HepG2 (cell line): Measurements from ENCODE around the gene FLT3LG. TPM values are rescaled to one million over a fixed set of nuclear protein-coding genes. Genes with fewer than 3 reads are reported as not detected.

Experiments used
- ATF6 ChIP-seq: sonication (generic); formaldehyde crosslinking; conservative IDR thresholded peaks from 2 replicates; pipeline ENCODE4 v1.4.0; 2020; ENCODE audit warnings: missing genetic modification reagents
- CHD2 ChIP-seq: IDR thresholded peaks from 2 replicates; pipeline ENCODE4 v1.6.1; 2011; ENCODE audit warnings: low read depth, low read length, improper control_type of control experiment
- KDM4B ChIP-seq: sonication (generic); formaldehyde crosslinking; IDR thresholded peaks from 2 replicates; pipeline ENCODE4 v1.4.0; 2020; ENCODE audit warnings: missing genetic modification reagents
- RAD21 ChIP-seq: fragments of 450-650 bp; formaldehyde crosslinking; IDR thresholded peaks from 2 replicates; pipeline ENCODE4 v1.5.0; 2020; ENCODE audit warnings: mild to moderate bottlenecking
- SIX1 ChIP-seq: sonication (generic); formaldehyde crosslinking; IDR thresholded peaks from 2 replicates; pipeline ENCODE4 v1.4.0; 2020; ENCODE audit warnings: missing genetic modification reagents, borderline replicate concordance
- SNAPC4 ChIP-seq: sonication (generic); formaldehyde crosslinking; IDR thresholded peaks from 2 replicates; pipeline ENCODE4 v1.4.0; 2020; ENCODE audit warnings: mild to moderate bottlenecking, missing genetic modification reagents
- SYNCRIP ChIP-seq: fragments of 200-400 bp; formaldehyde crosslinking; IDR thresholded peaks from 2 replicates; pipeline ENCODE4 v1.6.1; 2018; ENCODE audit warnings: mild to moderate bottlenecking, low read depth, low read length; ENCODE audit not compliant: insufficient read depth
- TBL1XR1 ChIP-seq: fragments of 150-350 bp; IDR thresholded peaks from 2 replicates; pipeline ENCODE4 v1.6.1; 2014; ENCODE audit warnings: borderline replicate concordance, low read length; ENCODE audit not compliant: partially characterized antibody
- ZBTB39 ChIP-seq: sonication (generic); formaldehyde crosslinking; IDR thresholded peaks from 2 replicates; pipeline ENCODE4 v1.5.0; 2020; ENCODE audit warnings: missing genetic modification reagents
- polyA plus RNA-seq, 8 experiments: library from polyadenylated mRNA; depleted of rRNA in 3 of 8; stranded (reverse) in 7 of 8; unstranded in 1 of 8; fragments of >200 nt; fragmentation: Illumina TruSeq in 4 of 8; extraction: Trizol in 4 of 8; gene quantifications; 2 replicates each; pipeline versions ENCODE4 v1.2.1 to v1.2.3, GENCODE V29; 2011 to 2016; ENCODE audit warnings: low read depth in 4 of 8, missing spikeins in 1 of 8, mixed read lengths in 1 of 8; ENCODE audit not compliant: insufficient read depth in 1 of 8
- total RNA-seq, 5 experiments: library from RNA; depleted of rRNA; stranded (reverse); fragments of >200 nt; fragmentation: Illumina TruSeq; extraction: Trizol; gene quantifications; 2 replicates each; pipeline ENCODE4 v1.2.3, GENCODE V29; 2016; ENCODE audit warnings: low read depth in 1 of 5
- TF ChIP-seq, protein P1 (sequence below): sonication (generic); formaldehyde crosslinking; IDR thresholded peaks from 2 replicates; pipeline ENCODE4 v1.4.0; 2020; ENCODE audit warnings: mild to moderate bottlenecking, missing genetic modification reagents

The FLT3LG gene
- total and polyA plus RNA-seq, 2 of the 13 experiments (the other 11 are each of a cell fraction or from before 2014, with no cell fraction given), result 1.5 to 2.6 TPM

DNA sequence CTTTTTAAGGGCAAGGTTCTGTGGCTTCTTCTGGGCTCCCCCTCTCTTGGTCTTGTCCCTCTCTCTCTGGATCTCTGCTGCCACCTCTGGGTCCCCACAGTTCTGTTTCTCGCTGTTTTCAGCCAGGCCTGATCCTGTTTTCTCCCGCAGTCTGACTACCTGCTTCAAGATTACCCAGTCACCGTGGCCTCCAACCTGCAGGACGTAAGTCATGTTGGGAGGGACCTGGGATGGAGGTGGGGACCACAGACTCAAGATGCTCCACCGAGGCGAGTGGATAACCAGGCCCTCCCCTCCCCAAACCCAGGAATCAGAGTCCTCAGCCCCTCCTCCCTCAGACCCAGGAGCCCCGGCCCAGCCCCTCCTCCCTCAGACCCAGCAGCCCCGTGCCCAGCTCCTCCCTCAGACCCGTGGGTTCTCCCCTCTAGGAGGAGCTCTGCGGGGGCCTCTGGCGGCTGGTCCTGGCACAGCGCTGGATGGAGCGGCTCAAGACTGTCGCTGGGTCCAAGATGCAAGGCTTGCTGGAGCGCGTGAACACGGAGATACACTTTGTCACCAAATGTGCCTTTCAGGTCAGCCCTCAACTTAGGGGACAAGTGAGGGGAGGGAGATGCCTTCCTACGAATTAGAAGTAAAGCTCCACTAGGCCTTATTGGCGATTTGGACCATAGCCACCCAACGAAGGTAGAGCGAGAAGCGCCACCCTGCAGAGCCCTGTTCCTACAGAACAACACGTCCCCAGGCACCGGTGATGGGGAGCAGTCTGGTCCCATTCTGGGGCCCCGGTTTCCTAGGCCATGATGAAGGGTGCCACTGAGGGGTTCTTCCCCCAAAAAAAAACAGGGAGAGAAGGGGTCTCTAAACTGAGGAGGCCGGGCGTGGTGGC lies 2.2 kb downstream of the FLT3LG start (continued):
- TF ChIP-seq SNAPC4 (CRISPR knock-in tag), result no peak
- TF ChIP-seq ZBTB39, result no peak
- no peak for TF ChIP-seq ATF6
- no peak for TF ChIP-seq SYNCRIP
- no peak for TF ChIP-seq CHD2
- TF ChIP-seq RAD21, result peak; percentile 36
- TF ChIP-seq KDM4B (CRISPR knock-in tag), result no peak
- no peak for TF ChIP-seq SIX1
- TF ChIP-seq, protein P1, sequence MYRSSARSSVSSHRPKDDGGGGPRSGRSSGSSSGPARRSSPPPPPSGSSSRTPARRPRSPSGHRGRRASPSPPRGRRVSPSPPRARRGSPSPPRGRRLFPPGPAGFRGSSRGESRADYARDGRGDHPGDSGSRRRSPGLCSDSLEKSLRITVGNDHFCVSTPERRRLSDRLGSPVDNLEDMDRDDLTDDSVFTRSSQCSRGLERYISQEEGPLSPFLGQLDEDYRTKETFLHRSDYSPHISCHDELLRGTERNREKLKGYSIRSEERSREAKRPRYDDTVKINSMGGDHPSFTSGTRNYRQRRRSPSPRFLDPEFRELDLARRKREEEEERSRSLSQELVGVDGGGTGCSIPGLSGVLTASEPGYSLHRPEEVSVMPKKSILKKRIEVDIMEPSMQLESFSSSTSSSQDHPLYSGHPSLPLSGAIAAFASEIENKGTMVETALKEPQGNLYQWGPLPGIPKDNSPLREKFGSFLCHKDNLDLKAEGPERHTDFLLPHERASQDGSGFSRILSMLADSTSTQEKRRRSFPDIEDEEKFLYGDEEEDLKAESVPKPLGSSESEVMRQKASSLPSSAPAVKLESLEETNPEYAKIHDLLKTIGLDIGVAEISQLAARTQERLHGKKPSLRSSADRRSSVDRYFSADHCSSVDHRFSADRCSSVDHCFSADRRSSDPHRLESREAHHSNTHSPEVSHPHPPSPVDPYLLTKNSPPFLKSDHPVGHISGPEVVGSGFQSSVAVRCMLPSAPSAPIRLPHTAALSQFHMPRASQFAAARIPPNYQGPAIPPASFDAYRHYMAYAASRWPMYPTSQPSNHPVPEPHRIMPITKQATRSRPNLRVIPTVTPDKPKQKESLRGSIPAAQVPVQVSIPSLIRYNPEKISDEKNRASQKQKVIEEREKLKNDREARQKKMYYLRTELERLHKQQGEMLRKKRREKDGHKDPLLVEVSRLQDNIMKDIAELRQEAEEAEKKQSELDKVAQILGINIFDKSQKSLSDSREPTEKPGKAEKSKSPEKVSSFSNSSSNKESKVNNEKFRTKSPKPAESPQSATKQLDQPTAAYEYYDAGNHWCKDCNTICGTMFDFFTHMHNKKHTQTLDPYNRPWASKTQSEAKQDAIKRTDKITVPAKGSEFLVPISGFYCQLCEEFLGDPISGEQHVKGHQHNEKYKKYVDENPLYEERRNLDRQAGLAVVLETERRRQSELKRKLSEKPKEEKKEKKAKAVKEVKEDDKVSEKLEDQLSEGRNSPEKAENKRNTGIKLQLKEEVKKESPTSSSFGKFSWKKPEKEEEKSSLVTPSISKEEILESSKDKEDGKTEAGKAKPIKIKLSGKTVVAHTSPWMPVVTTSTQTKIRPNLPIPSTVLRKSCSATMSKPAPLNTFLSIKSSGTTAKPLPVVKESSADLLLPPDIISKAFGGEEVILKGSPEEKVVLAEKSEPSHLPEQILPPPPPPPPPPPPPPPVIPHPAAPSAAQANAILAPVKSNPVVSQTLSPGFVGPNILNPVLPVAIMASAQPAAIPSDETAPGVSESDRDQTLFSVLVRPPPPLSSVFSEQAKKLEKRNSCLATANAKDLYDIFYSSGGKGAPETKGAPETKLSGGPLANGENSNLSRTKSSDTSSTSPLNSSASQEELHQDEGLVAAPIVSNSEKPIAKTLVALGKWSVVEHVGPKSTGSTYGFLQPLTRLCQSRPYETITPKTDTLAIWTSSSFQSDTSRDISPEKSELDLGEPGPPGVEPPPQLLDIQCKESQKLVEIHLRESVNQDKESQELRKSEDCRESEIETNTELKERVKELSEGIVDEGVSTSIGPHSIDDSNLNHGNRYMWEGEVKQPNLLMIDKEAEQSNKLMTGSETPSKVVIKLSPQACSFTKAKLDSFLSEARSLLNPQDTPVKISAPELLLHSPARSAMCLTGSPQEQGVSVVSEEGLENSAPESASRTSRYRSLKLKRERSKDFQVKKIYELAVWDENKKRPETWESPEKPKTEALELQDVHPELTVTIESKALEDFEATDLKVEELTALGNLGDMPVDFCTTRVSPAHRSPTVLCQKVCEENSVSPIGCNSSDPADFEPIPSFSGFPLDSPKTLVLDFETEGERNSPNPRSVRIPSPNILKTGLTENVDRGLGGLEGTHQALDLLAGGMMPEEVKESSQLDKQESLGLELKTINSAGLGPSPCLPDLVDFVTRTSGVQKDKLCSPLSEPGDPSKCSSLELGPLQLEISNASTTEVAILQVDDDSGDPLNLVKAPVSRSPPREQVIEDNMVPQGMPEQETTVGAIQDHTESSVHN (CRISPR knock-in tag), result no peak
- no peak for TF ChIP-seq TBL1XR1
